C4-2B (cell line): ENCODE measurements around the gene LIPA.
"Not testable (repeated sequence)": the region's sequence is repeated elsewhere in the genome, so short reads cannot be mapped to it uniquely, and the experiment has no call there.

Experiments used
- H3K27ac ChIP-seq: fragments of 450-650 bp; 2 replicates; pipeline ENCODE4 v1.5.1; 2017
- CTCF ChIP-seq: fragments of 450-650 bp; conservative IDR thresholded peaks from 2 replicates; pipeline ENCODE4 v1.5.1; 2017; ENCODE audit warnings: mild to moderate bottlenecking
- ZFX ChIP-seq: fragments of 450-650 bp; IDR thresholded peaks from 2 replicates; pipeline ENCODE4 v1.6.1; 2017

Gene LIPA

GRCh38 chr10:89256340-89256739, 4.8 kb upstream of the LIPA start:
- no peak for TF ChIP-seq ZFX
- TF ChIP-seq CTCF: no peak

GRCh38 chr10:89255793-89256192, 4.2 kb upstream of the LIPA start:
- TF ChIP-seq ZFX (no peak), CTCF (no peak)
- no peak overlapping the region for H3K27ac ChIP-seq

More at GRCh38 chr10:89256340-89256739, 4.8 kb upstream of the LIPA start:
- no peak overlapping the region for H3K27ac ChIP-seq

GRCh38 chr10:89255091-89255579, 3.6 kb upstream of the LIPA start:
- not testable (repeated sequence) for H3K27ac ChIP-seq

- peak overlapping the region; percentile 16; the same call in 1 of the 2 replicates for H3K27ac ChIP-seq
- TF ChIP-seq ZFX (no peak), CTCF (no peak)
These were observed 630 bp upstream of the LIPA start for GRCh38 chr10:89252225-89252585.

- TF ChIP-seq CTCF (no peak), ZFX (no peak)
- H3K27ac ChIP-seq: peak overlapping the region; percentile 70
These were observed 638 bp downstream of the LIPA start for GRCh38 chr10:89250865-89251408.

- TF ChIP-seq CTCF (no peak), ZFX (no peak)
These were observed 2.6 kb downstream of the LIPA start for GRCh38 chr10:89248990-89249389.

GRCh38 chr10:89247623-89248022, 4.0 kb downstream of the LIPA start:
- not testable (repeated sequence) for H3K27ac ChIP-seq

More at GRCh38 chr10:89248990-89249389, 2.6 kb downstream of the LIPA start:
- no peak overlapping the region for H3K27ac ChIP-seq

- TF ChIP-seq ZFX (no peak), CTCF (no peak)
- H3K27ac ChIP-seq: no peak overlapping the region
These were observed 5.8 kb downstream of the LIPA start for GRCh38 chr10:89245802-89246201.
